Central memory CD8-positive, alpha-beta T cell (primary cell): Measurements from ENCODE around the gene MMP24OS.
A peak's percentile ranks its signal among the peaks of the same experiment; 100 is the strongest.

Experiments
- ATAC-seq: fragments of 150-1000 bp; cut with Tn5 transposase; replicated peaks from 2 replicates; pipeline ENCODE4 v1.10.0; 2022; ENCODE audit warnings: mild to moderate bottlenecking, moderate FRiP score, moderate number of reproducible peaks; ENCODE audit not compliant: poor library complexity, severe bottlenecking; ENCODE audit errors: extremely low read depth
- DNase-seq, 2 donors: peaks; one replicate each; pipeline ENCODE4 v3.0.0; 2021; ENCODE audit warnings: low spot score in 2 of 2
- H3K27ac Mint-ChIP-seq: one replicate; pipeline ENCODE4 v1.8.0; 2022; ENCODE audit warnings: low read depth, mild to moderate bottlenecking, moderate library complexity, mixed read lengths
- H3K27me3 Mint-ChIP-seq: one replicate; pipeline ENCODE4 v1.8.0; 2022; ENCODE audit warnings: mixed read lengths
- H3K36me3 Mint-ChIP-seq: one replicate; pipeline ENCODE4 v1.8.0; 2022; ENCODE audit warnings: mild to moderate bottlenecking, moderate library complexity, mixed read lengths; ENCODE audit not compliant: insufficient read depth
- H3K4me1 Mint-ChIP-seq: one replicate; pipeline ENCODE4 v1.8.0; 2022; ENCODE audit warnings: mixed read lengths
- H3K4me3 Mint-ChIP-seq: one replicate; pipeline ENCODE4 v1.8.0; 2022; ENCODE audit warnings: mild to moderate bottlenecking, moderate library complexity, mixed read lengths
- H3K9me3 Mint-ChIP-seq: one replicate; pipeline ENCODE4 v1.8.0; 2022; ENCODE audit warnings: mixed read lengths

Gene MMP24OS

GRCh38 chr20:35302421-35303335 is 24.8 kb upstream of the MMP24OS start:
- DNase-seq (no peak), ATAC-seq (no peak)
- peaks cover 4% of the 10 kb centered on the region for H3K36me3 Mint-ChIP-seq

GRCh38 chr20:35301426-35301825 is 23.5 kb upstream of the MMP24OS start:
- H3K27ac Mint-ChIP-seq, result no peak overlapping the region

More at GRCh38 chr20:35302421-35303335, 24.8 kb upstream of the MMP24OS start:
- Mint-ChIP-seq H3K27me3 (no peaks in the 10 kb centered on the region), H3K27ac (no peak overlapping the region), H3K4me1 (peaks cover 10% of the 10 kb centered on the region), H3K9me3 (no peaks in the 10 kb centered on the region), H3K4me3 (no peak overlapping the region)

GRCh38 chr20:35300469-35301262 is 22.7 kb upstream of the MMP24OS start:
- peaks cover 1% of the 10 kb centered on the region for H3K36me3 Mint-ChIP-seq

More at GRCh38 chr20:35301426-35301825, 23.5 kb upstream of the MMP24OS start:
- DNase-seq (no peak), ATAC-seq (no peak)
- Mint-ChIP-seq H3K36me3 (peaks cover 3% of the 10 kb centered on the region), H3K4me1 (peaks cover 10% of the 10 kb centered on the region), H3K9me3 (no peaks in the 10 kb centered on the region), H3K27me3 (no peaks in the 10 kb centered on the region), H3K4me3 (no peak overlapping the region)

GRCh38 chr20:35299780-35300179 is 21.9 kb upstream of the MMP24OS start:
- H3K36me3 Mint-ChIP-seq, result peaks cover 1% of the 10 kb centered on the region
- no peaks in the 10 kb centered on the region for H3K9me3 Mint-ChIP-seq
- DNase-seq (no peak), ATAC-seq (no peak)
- H3K4me3 Mint-ChIP-seq, result no peak overlapping the region
- H3K4me1 Mint-ChIP-seq, result peaks cover 16% of the 10 kb centered on the region
- H3K27me3 Mint-ChIP-seq, result peaks cover 14% of the 10 kb centered on the region
- H3K27ac Mint-ChIP-seq, result peak overlapping the region; percentile 17

More at GRCh38 chr20:35300469-35301262, 22.7 kb upstream of the MMP24OS start:
- Mint-ChIP-seq H3K4me1 (peaks cover 10% of the 10 kb centered on the region), H3K4me3 (no peak overlapping the region), H3K27me3 (peaks cover 5% of the 10 kb centered on the region), H3K9me3 (no peaks in the 10 kb centered on the region), H3K27ac (no peak overlapping the region)
- ATAC-seq (no peak), DNase-seq (no peak)

- Mint-ChIP-seq H3K27ac (no peak overlapping the region), H3K4me1 (peaks cover 5% of the 10 kb centered on the region), H3K4me3 (no peak overlapping the region), H3K36me3 (no peaks in the 10 kb centered on the region), H3K27me3 (peaks cover 28% of the 10 kb centered on the region), H3K9me3 (no peaks in the 10 kb centered on the region)
- DNase-seq, result no peak
- ATAC-seq, result no peak
These were observed 20.3 kb upstream of the MMP24OS start for GRCh38 chr20:35298264-35298663.

- no peak for DNase-seq
- peaks cover 33% of the 10 kb centered on the region for H3K27me3 Mint-ChIP-seq
- no peak overlapping the region for H3K4me3 Mint-ChIP-seq
- H3K36me3 Mint-ChIP-seq, result no peaks in the 10 kb centered on the region
- no peak for ATAC-seq
- peaks cover 5% of the 10 kb centered on the region for H3K4me1 Mint-ChIP-seq
- no peaks in the 10 kb centered on the region for H3K9me3 Mint-ChIP-seq
- H3K27ac Mint-ChIP-seq, result no peak overlapping the region
These were observed 19.8 kb upstream of the MMP24OS start for GRCh38 chr20:35297740-35298139.

- H3K27me3 Mint-ChIP-seq, result peaks cover 38% of the 10 kb centered on the region
- H3K27ac Mint-ChIP-seq, result no peak overlapping the region
- ATAC-seq, result no peak
- H3K36me3 Mint-ChIP-seq, result no peaks in the 10 kb centered on the region
- H3K4me3 Mint-ChIP-seq, result no peak overlapping the region
- H3K9me3 Mint-ChIP-seq, result no peaks in the 10 kb centered on the region
- no peak for DNase-seq
- peaks cover 5% of the 10 kb centered on the region for H3K4me1 Mint-ChIP-seq
These were observed 19.2 kb upstream of the MMP24OS start for GRCh38 chr20:35297155-35297554.

GRCh38 chr20:35296101-35296554 is 18.2 kb upstream of the MMP24OS start:
- Mint-ChIP-seq H3K36me3 (no peaks in the 10 kb centered on the region), H3K4me1 (peaks cover 5% of the 10 kb centered on the region), H3K4me3 (no peak overlapping the region), H3K9me3 (no peaks in the 10 kb centered on the region), H3K27ac (no peak overlapping the region), H3K27me3 (peaks cover 38% of the 10 kb centered on the region)
- DNase-seq (no peak), ATAC-seq (no peak)

GRCh38 chr20:35295674-35296073 is 17.8 kb upstream of the MMP24OS start:
- ATAC-seq, result no peak

GRCh38 chr20:35295058-35295457 is 17.1 kb upstream of the MMP24OS start:
- Mint-ChIP-seq H3K4me1 (peaks cover 5% of the 10 kb centered on the region), H3K27me3 (peaks cover 47% of the 10 kb centered on the region), H3K4me3 (no peak overlapping the region), H3K9me3 (no peaks in the 10 kb centered on the region), H3K27ac (no peak overlapping the region), H3K36me3 (no peaks in the 10 kb centered on the region)
- ATAC-seq, result peak; percentile 58
- DNase-seq, result no peak

More at GRCh38 chr20:35295674-35296073, 17.8 kb upstream of the MMP24OS start:
- H3K27me3 Mint-ChIP-seq, result peaks cover 41% of the 10 kb centered on the region
- H3K27ac Mint-ChIP-seq, result no peak overlapping the region
- DNase-seq, result no peak
- no peaks in the 10 kb centered on the region for H3K36me3 Mint-ChIP-seq
- H3K4me3 Mint-ChIP-seq, result no peak overlapping the region
- H3K9me3 Mint-ChIP-seq, result no peaks in the 10 kb centered on the region
- peaks cover 5% of the 10 kb centered on the region for H3K4me1 Mint-ChIP-seq

GRCh38 chr20:35294293-35294685 is 16.4 kb upstream of the MMP24OS start:
- Mint-ChIP-seq H3K36me3 (no peaks in the 10 kb centered on the region), H3K4me3 (no peak overlapping the region), H3K9me3 (no peaks in the 10 kb centered on the region), H3K27me3 (peaks cover 48% of the 10 kb centered on the region), H3K4me1 (peaks cover 5% of the 10 kb centered on the region), H3K27ac (no peak overlapping the region)
- ATAC-seq (no peak), DNase-seq (no peak)

- Mint-ChIP-seq H3K4me1 (peaks cover 5% of the 10 kb centered on the region), H3K36me3 (no peaks in the 10 kb centered on the region), H3K27me3 (peaks cover 48% of the 10 kb centered on the region), H3K4me3 (no peak overlapping the region), H3K27ac (no peak overlapping the region), H3K9me3 (no peaks in the 10 kb centered on the region)
- DNase-seq (no peak), ATAC-seq (no peak)
These were observed 15.7 kb upstream of the MMP24OS start for GRCh38 chr20:35293303-35294292.
